BJ (cell line): Measurements from ENCODE around the gene NEK8. TPM values are rescaled to one million over a fixed set of nuclear protein-coding genes. Genes with fewer than 3 reads are reported as not detected.
"Not testable (repeated sequence)": the region's sequence is repeated elsewhere in the genome, so short reads cannot be mapped to it uniquely, and the experiment has no call there.

Experiments used
- CTCF ChIA-PET: fragments of 350-600 bp; formaldehyde crosslinking; extraction: SDS; loops from one replicate; lab custom pipeline; 2021; ENCODE audit warnings: antibody characterized with exemption, inconsistent platforms; lab: Yijun Ruan, JAX
- POLR2A ChIA-PET: fragments of 300-600 bp; sonication (Branson Sonifier 250); formaldehyde crosslinking; extraction: SDS; loops from one replicate; lab custom pipeline; 2021; ENCODE audit warnings: antibody characterized with exemption; lab: Charles Lee
- DNase-seq: peaks from one replicate; pipeline ENCODE4 v3.0.0-alpha.2; 2011; ENCODE audit warnings: low read depth
- H3K27me3 ChIP-seq: 2 replicates; pipeline ENCODE4 v1.6.0; 2011; ENCODE audit warnings: low read length; ENCODE audit not compliant: control insufficient read depth, insufficient read depth
- H3K36me3 ChIP-seq: 2 replicates; pipeline ENCODE4 v1.5.1; 2011; ENCODE audit warnings: low read length; ENCODE audit not compliant: control insufficient read depth, insufficient read depth
- H3K4me3 ChIP-seq: 2 replicates; pipeline ENCODE4 v1.5.1; 2011; ENCODE audit warnings: low read depth, mild to moderate bottlenecking, control low read depth, low read length
- polyA plus RNA-seq: library from polyadenylated mRNA; depleted of rRNA; stranded (reverse); fragments of >200 nt; gene quantifications from 2 replicates; pipeline ENCODE4 v1.2.3, GENCODE V29; 2011
- TF ChIP-seq, protein P1 (sequence below): IDR thresholded peaks from 2 replicates; pipeline ENCODE4 v1.5.1; 2011; ENCODE audit warnings: low read depth, mild to moderate bottlenecking, control low read depth, inconsistent platforms, low read length, moderate library complexity; ENCODE audit not compliant: insufficient read depth

The NEK8 gene
- polyA plus RNA-seq, 1 experiment, result 5.3 TPM

DNA sequence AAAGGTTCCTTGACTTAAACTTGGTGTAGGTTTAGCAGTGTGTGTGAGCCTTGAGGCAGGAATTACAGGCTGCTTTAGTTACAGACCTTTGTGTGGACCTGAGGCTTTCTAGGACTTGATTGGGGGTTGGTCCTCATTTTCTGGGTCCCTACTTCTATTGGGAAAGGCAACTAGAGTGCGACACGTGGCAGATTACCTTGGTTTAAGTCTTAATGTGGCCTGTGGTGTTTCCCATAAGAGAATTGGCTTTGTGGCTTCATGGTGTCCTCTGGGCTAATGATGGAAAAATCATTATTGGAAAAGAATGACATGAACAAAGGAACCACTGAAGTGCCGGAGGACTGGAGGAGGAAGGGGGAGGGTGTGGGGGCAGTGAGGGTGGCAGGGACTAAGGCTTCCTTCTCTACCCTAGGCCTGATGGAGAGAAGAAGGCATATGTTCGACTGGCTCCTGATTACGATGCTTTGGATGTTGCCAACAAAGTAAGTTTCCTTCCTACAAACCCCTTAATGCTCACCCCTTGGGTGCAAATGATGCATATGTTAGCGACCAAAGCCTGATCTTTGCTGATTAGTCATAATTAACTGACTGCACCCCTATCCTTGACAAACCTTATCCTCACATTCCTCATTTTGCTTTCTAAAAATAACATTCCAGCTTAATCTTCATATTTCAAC lies 5.3 kb upstream of the NEK8 start:
- POLR2A ChIA-PET, result no interaction called here
- CTCF ChIA-PET, result interaction anchor here (10.9 kb wide), 1 partner anchor 25 kb away, joined by 416 read pairs; the partner anchor contains the start of gene TRAF4
- TF ChIP-seq, protein P1, sequence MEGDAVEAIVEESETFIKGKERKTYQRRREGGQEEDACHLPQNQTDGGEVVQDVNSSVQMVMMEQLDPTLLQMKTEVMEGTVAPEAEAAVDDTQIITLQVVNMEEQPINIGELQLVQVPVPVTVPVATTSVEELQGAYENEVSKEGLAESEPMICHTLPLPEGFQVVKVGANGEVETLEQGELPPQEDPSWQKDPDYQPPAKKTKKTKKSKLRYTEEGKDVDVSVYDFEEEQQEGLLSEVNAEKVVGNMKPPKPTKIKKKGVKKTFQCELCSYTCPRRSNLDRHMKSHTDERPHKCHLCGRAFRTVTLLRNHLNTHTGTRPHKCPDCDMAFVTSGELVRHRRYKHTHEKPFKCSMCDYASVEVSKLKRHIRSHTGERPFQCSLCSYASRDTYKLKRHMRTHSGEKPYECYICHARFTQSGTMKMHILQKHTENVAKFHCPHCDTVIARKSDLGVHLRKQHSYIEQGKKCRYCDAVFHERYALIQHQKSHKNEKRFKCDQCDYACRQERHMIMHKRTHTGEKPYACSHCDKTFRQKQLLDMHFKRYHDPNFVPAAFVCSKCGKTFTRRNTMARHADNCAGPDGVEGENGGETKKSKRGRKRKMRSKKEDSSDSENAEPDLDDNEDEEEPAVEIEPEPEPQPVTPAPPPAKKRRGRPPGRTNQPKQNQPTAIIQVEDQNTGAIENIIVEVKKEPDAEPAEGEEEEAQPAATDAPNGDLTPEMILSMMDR, result no peak
- Histone ChIP-seq H3K27me3 (no peaks in the 10 kb centered on the region), H3K36me3 (peaks cover 18% of the 10 kb centered on the region), H3K4me3 (no peak overlapping the region)
- no peak for DNase-seq

DNA sequence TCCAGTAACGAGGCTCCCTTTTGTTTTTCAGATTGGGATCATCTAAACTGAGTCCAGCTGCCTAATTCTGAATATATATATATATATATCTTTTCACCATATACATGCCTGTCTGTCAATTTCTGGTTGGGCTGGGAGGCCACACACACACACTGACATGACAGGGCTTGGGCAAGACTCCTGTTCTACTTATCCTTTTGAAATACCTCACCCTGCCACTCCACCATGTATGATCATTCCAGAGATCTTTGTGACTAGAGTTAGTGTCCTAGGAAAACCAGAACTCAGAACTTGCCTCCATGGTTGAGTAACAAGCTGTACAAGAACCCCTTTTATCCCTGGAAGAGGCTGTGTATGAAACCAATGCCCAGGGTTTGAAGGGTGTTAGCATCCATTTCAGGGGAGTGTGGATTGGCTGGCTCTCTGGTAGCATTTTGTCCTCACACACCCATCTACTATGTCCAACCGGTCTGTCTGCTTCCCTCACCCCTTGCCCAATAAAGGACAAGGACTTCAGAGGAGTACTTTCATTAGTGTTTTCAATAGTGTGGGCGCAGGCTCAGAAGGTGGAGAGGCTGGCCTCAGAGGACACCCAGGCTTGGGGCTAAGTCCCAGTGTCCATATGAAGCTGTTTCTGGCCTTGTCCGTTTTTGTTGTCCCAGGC lies 4.6 kb upstream of the NEK8 start:
- not testable (repeated sequence) for H3K4me3 ChIP-seq, H3K27me3 ChIP-seq, DNase-seq
- CTCF ChIA-PET, result interaction anchor here (1.1 to 10.9 kb wide), 2 partner anchors 24 to 229 kb away, joined by 5 to 416 read pairs; partner anchors contain the start of gene TRAF4
- peaks cover 18% of the 10 kb centered on the region for H3K36me3 ChIP-seq
- POLR2A ChIA-PET, result interaction anchor here (0.6 kb wide), 1 partner anchor 77 kb away, joined by 4 read pairs; no protein-coding TSS in a partner anchor

DNA sequence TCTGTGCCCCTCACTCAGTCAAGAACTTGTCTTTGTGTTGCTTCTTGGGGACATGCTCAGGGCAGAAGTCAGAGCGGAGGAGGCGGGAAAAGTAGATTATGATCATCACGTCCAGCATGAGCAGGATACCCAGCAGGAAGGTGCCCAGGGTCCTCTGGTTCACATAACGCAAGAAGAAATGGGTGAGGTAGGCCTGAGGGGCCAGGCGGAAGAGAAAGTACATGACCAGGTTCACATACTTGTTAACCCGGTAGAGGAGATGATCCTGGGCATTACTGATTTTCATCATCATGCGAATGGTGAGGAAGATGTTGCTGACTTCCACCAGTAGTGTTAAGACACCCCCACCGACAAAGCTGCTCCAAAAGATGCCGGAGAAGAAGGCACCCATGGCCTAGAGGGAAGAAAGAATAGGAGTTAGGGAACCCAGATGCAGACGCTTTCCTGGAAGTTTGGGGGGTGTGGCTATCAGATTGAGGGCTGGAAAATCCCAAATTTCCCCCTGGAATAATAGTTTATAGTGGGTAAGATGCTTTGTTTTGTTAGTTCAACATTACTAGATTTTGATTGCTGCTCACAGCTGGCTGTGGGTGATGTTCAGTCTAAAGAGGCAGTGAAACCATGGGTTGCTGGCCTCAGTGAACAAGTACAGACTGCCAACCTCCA lies 4.0 kb upstream of the NEK8 start:
- Histone ChIP-seq H3K36me3 (peaks cover 18% of the 10 kb centered on the region), H3K4me3 (no peak overlapping the region), H3K27me3 (no peaks in the 10 kb centered on the region)
- TF ChIP-seq, protein P1, result no peak
- POLR2A ChIA-PET, result interaction anchor here (0.6 kb wide), 1 partner anchor 78 kb away, joined by 4 read pairs; no protein-coding TSS in a partner anchor
- CTCF ChIA-PET, result interaction anchor here (0.8 to 10.9 kb wide), 6 partner anchors 14 to 228 kb away, joined by 3 to 416 read pairs (median 8); partner anchors contain the start of genes PROCA1 and TRAF4
- no peak for DNase-seq

DNA sequence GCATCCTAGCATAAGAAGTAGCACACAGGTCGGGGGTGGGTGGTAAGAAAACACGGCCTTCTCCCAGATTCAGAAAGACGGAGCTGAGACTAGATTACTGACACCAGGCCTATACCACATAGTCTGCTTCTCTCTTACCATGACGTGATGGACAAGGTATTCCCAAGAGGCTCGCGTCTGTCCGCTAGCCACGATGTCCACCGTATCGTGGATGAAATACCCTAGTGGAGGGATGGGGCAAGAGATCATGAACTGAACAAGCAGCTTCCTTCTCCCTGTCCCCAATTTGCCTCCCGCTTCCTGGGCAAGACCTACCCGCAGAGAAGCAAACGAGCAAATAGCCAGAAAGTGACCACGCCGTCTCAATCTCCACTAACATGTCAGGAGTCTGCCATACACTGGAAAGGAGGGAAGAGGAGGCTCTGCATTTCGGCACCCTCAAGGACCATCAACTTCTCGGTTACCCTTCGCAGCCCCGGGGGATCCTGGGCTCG lies 3.4 kb upstream of the NEK8 start:
- no peaks in the 10 kb centered on the region for H3K27me3 ChIP-seq
- TF ChIP-seq, protein P1, result 0 out of 2 replicates have a peak, but pooled peaks have one; percentile 17
- CTCF ChIA-PET, result interaction anchor here (0.8 to 10.9 kb wide), 7 partner anchors 14 to 228 kb away, joined by 3 to 416 read pairs (median 5); partner anchors contain the start of genes PROCA1 and TRAF4
- no peak for DNase-seq
- POLR2A ChIA-PET, result interaction anchor here (0.6 kb wide), 1 partner anchor 174 kb away, joined by 3 read pairs; no protein-coding TSS in a partner anchor
- peak overlapping the region; percentile 71 for H3K4me3 ChIP-seq
- peaks cover 18% of the 10 kb centered on the region for H3K36me3 ChIP-seq

DNA sequence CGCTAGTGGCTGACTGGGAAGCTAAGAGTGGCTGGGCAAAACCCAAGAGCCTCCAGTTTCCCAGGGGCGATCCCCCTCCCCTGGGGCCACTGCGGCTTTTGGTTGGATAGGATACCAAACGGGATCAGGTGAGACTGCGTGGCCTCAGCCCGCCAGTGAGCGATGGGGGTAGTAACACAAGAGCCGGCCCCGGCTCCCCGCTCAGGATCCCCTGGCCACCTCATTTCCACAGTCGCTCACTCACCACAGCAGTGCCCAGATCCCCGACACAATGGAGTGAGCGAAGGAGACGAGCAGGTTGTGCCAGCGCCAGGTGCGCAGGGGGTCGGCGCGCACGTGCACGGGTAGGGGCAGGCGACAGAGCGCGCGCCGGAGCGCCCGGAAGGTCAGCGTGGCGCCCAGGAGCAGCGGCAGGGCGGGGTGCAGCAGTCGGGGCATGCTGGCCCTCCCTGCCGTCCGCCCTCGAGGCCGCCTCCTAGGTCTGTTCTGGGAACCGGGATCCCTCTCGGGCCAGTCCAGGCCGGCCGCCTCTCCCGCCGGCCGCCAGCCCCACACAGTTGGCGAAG lies 2.8 kb upstream of the NEK8 start:
- H3K27me3 ChIP-seq, result no peaks in the 10 kb centered on the region
- DNase-seq, result no peak
- ChIA-PET CTCF (interaction anchor here (0.8 to 10.9 kb wide), 27 partner anchors 10 to 391 kb away, joined by 3 to 416 read pairs (median 8); partner anchors contain the start of genes FAM222B, PHF12, PROCA1 and TRAF4), POLR2A (interaction anchor here (0.6 to 1.7 kb wide), 2 partner anchors 24 to 174 kb away, joined by 3 to 19 read pairs; no protein-coding TSS in a partner anchor)
- H3K36me3 ChIP-seq, result peaks cover 18% of the 10 kb centered on the region
- peak overlapping the region; percentile 71 for H3K4me3 ChIP-seq
- TF ChIP-seq, protein P1, result no peak
